Suprapubic skin (tissue), 4 donors: ENCODE results near the gene SEMA6A. TPM values are rescaled to one million over a fixed set of nuclear protein-coding genes. Genes with fewer than 3 reads are reported as not detected.

Experiments
- DNase-seq, 2 donors: peaks; one replicate each; pipeline ENCODE4 v3.0.0-alpha.2; 2019; ENCODE audit warnings: low spot score in 2 of 2
- H3K27ac ChIP-seq: fragments of 200-600 bp; sonication (generic); one replicate; pipeline ENCODE4 v1.5.1; 2019
- H3K27me3 ChIP-seq: fragments of 200-600 bp; sonication (generic); one replicate; pipeline ENCODE4 v1.5.1; 2019
- H3K36me3 ChIP-seq: fragments of 200-600 bp; sonication (generic); one replicate; pipeline ENCODE4 v1.5.1; 2019
- H3K4me1 ChIP-seq: fragments of 200-600 bp; sonication (generic); one replicate; pipeline ENCODE4 v1.5.1; 2019
- H3K4me3 ChIP-seq: fragments of 200-600 bp; sonication (generic); one replicate; pipeline ENCODE4 v1.5.1; 2019; ENCODE audit warnings: mild to moderate bottlenecking
- H3K9me3 ChIP-seq: fragments of 200-600 bp; sonication (generic); one replicate; pipeline ENCODE4 v1.5.1; 2019
- CTCF ChIP-seq, 2 donors: fragments of 200-600 bp in 1 of 2; fragments of 450-650 bp in 1 of 2; sonication (generic) in 1 of 2; IDR thresholded peaks; one replicate each; pipeline ENCODE4 v1.5.1; 2016 to 2019; ENCODE audit warnings: antibody characterized with exemption in 2 of 2, mild to moderate bottlenecking in 1 of 2, moderate library complexity in 1 of 2
- EP300 ChIP-seq: sonication (generic); formaldehyde crosslinking; IDR thresholded peaks from one replicate; pipeline ENCODE4 v1.6.1; 2017; ENCODE audit warnings: antibody characterized with exemption
- POLR2A ChIP-seq, 2 donors: fragments of 450-650 bp; IDR thresholded peaks; one replicate each; pipeline ENCODE4 v1.6.1; 2017; ENCODE audit warnings: antibody characterized with exemption in 2 of 2, mild to moderate bottlenecking in 2 of 2, moderate library complexity in 2 of 2
- POLR2AphosphoS5 ChIP-seq, 3 donors: sonication (generic); formaldehyde crosslinking; IDR thresholded peaks; one replicate each; pipeline ENCODE4 v1.6.1; 2017; ENCODE audit warnings: antibody characterized with exemption in 3 of 3
- WGBS: methylation state at CpG from one replicate; pipeline ENCODE4 v1.1.5; 2018; 5-methylcytosine and 5-hydroxymethylcytosine counted together
- total RNA-seq, 4 donors: library from RNA; depleted of rRNA; stranded (reverse); fragments of >200 nt; gene quantifications; one replicate each; pipeline ENCODE4 v1.1.0, GENCODE V29; 2016

SEMA6A gene
- total RNA-seq, 4 donors from 2014 or later = 7.4 to 27.8 (median 15.5) TPM

- WGBS = 77% methylated on average over 4 of the region's 4 CpGs
- H3K36me3 ChIP-seq = peaks cover 21% of the 10 kb centered on the region
- H3K9me3 ChIP-seq = no peaks in the 10 kb centered on the region
- DNase-seq = no peak
- TF ChIP-seq POLR2A (IDR thresholded peaks at IDR 0.05) = no peak
- TF ChIP-seq EP300 = no peak
- no peak for TF ChIP-seq CTCF (IDR thresholded peaks at IDR 0.05)
- TF ChIP-seq POLR2AphosphoS5 (IDR thresholded peaks at IDR 0.05) = no peak
- no peaks in the 10 kb centered on the region for H3K27me3 ChIP-seq
- H3K4me1 ChIP-seq = no peaks in the 10 kb centered on the region
- no peak overlapping the region for H3K27ac ChIP-seq
- H3K4me3 ChIP-seq = no peak overlapping the region
Observed at GRCh38 chr5:116448450-116448849, 126.2 kb downstream of the SEMA6A start.

GRCh38 chr5:116446356-116447005 lies 128.1 kb downstream of the SEMA6A start:
- TF ChIP-seq EP300 = no peak
- TF ChIP-seq POLR2A (IDR thresholded peaks at IDR 0.05) = no peak
- no peak for TF ChIP-seq POLR2AphosphoS5 (IDR thresholded peaks at IDR 0.05)
- TF ChIP-seq CTCF (IDR thresholded peaks at IDR 0.05) = no peak
- peaks cover 21% of the 10 kb centered on the region for H3K36me3 ChIP-seq
- WGBS = 97% methylated on average over 31 of the region's 32 CpGs
- no peaks in the 10 kb centered on the region for H3K4me1 ChIP-seq
- no peak overlapping the region for H3K4me3 ChIP-seq
- no peaks in the 10 kb centered on the region for H3K27me3 ChIP-seq
- H3K9me3 ChIP-seq = no peaks in the 10 kb centered on the region
- H3K27ac ChIP-seq = no peak overlapping the region
- no peak for DNase-seq

- WGBS = 83% methylated on average over 2 of the region's 2 CpGs
Observed at GRCh38 chr5:116445311-116445710, 129.3 kb downstream of the SEMA6A start.

GRCh38 chr5:116444373-116445295 lies 130.0 kb downstream of the SEMA6A start:
- H3K9me3 ChIP-seq = no peaks in the 10 kb centered on the region
- DNase-seq = no peak
- no peak for TF ChIP-seq POLR2A (IDR thresholded peaks at IDR 0.05)
- H3K27ac ChIP-seq = no peak overlapping the region
- no peak overlapping the region for H3K4me3 ChIP-seq
- peaks cover 21% of the 10 kb centered on the region for H3K36me3 ChIP-seq
- H3K27me3 ChIP-seq = no peaks in the 10 kb centered on the region
- WGBS = 76% methylated on average over 14 of the region's 14 CpGs
- H3K4me1 ChIP-seq = no peaks in the 10 kb centered on the region

More at GRCh38 chr5:116445311-116445710, 129.3 kb downstream of the SEMA6A start:
- DNase-seq = no peak
- Histone ChIP-seq H3K36me3 (peaks cover 21% of the 10 kb centered on the region), H3K9me3 (no peaks in the 10 kb centered on the region), H3K4me1 (no peaks in the 10 kb centered on the region), H3K4me3 (no peak overlapping the region), H3K27me3 (no peaks in the 10 kb centered on the region), H3K27ac (no peak overlapping the region)
- no peak for TF ChIP-seq POLR2A (IDR thresholded peaks at IDR 0.05)
- TF ChIP-seq EP300 = no peak
- TF ChIP-seq POLR2AphosphoS5 (IDR thresholded peaks at IDR 0.05) = no peak
- TF ChIP-seq CTCF (IDR thresholded peaks at IDR 0.05) = no peak

- Histone ChIP-seq H3K4me1 (no peaks in the 10 kb centered on the region), H3K27me3 (no peaks in the 10 kb centered on the region), H3K27ac (no peak overlapping the region), H3K4me3 (no peak overlapping the region), H3K36me3 (peaks cover 18% of the 10 kb centered on the region), H3K9me3 (no peaks in the 10 kb centered on the region)
- TF ChIP-seq POLR2AphosphoS5 (IDR thresholded peaks at IDR 0.05) (no peak), CTCF (IDR thresholded peaks at IDR 0.05) (no peak), POLR2A (IDR thresholded peaks at IDR 0.05) (no peak), EP300 (no peak)
- DNase-seq = no peak
- 78% methylated on average over 3 of the region's 3 CpGs for WGBS
Observed at GRCh38 chr5:116442931-116443551, 131.6 kb downstream of the SEMA6A start.
